GM23248 (cell line): ENCODE measurements around the gene GPR108. TPM values are rescaled to one million over a fixed set of nuclear protein-coding genes. Genes with fewer than 3 reads are reported as not detected.

ENCODE experiments used
- DNase-seq: peaks from one replicate; pipeline ENCODE4 v3.0.0-alpha.2; 2015
- H2AFZ ChIP-seq: fragments of 200-600 bp; sonication (generic); 2 replicates; pipeline ENCODE4 v1.6.1; 2016; ENCODE audit warnings: antibody characterized with exemption
- H3F3A ChIP-seq: fragments of 200-600 bp; sonication (generic); 2 replicates; pipeline ENCODE4 v1.6.1; 2016; ENCODE audit warnings: mild to moderate bottlenecking, antibody characterized with exemption, mixed run types; ENCODE audit not compliant: insufficient read depth
- H3K27ac ChIP-seq: fragments of 200-600 bp; sonication (generic); 2 replicates; pipeline ENCODE4 v1.5.1; 2016; ENCODE audit warnings: mild to moderate bottlenecking
- H3K27me3 ChIP-seq: fragments of 200-600 bp; sonication (generic); replicated peaks from 2 replicates; pipeline ENCODE4 v1.6.1; 2016; ENCODE audit warnings: mild to moderate bottlenecking; ENCODE audit not compliant: insufficient read depth
- H3K36me3 ChIP-seq: fragments of 200-600 bp; sonication (generic); 2 replicates; pipeline ENCODE4 v1.6.1; 2016; ENCODE audit warnings: low read depth, mild to moderate bottlenecking
- H3K4me1 ChIP-seq: fragments of 200-600 bp; sonication (generic); 2 replicates; pipeline ENCODE4 v1.6.1; 2016; ENCODE audit warnings: mild to moderate bottlenecking; ENCODE audit not compliant: insufficient read depth
- H3K4me2 ChIP-seq: fragments of 200-600 bp; sonication (generic); one replicate; pipeline ENCODE4 v1.6.1; 2016; ENCODE audit warnings: mild to moderate bottlenecking; ENCODE audit not compliant: unreplicated experiment
- H3K4me3 ChIP-seq: fragments of 200-600 bp; sonication (generic); 2 replicates; pipeline ENCODE4 v1.5.1; 2016; ENCODE audit warnings: mild to moderate bottlenecking
- H3K79me2 ChIP-seq: fragments of 200-600 bp; sonication (generic); 2 replicates; pipeline ENCODE4 v1.6.1; 2016; ENCODE audit warnings: mild to moderate bottlenecking; ENCODE audit not compliant: insufficient read depth
- H3K9ac ChIP-seq: fragments of 200-600 bp; sonication (generic); 2 replicates; pipeline ENCODE4 v1.6.1; 2016; ENCODE audit warnings: mild to moderate bottlenecking
- H3K9me2 ChIP-seq: fragments of 200-600 bp; sonication (generic); 2 replicates; pipeline ENCODE4 v1.6.1; 2016; ENCODE audit warnings: mixed run types, mild to moderate bottlenecking, moderate library complexity; ENCODE audit not compliant: insufficient read depth
- H3K9me3 ChIP-seq: fragments of 200-600 bp; sonication (generic); one replicate; pipeline ENCODE4 v1.6.1; 2017; ENCODE audit warnings: low read depth
- H4K20me1 ChIP-seq: fragments of 200-600 bp; sonication (generic); 2 replicates; pipeline ENCODE4 v1.6.0; 2016; ENCODE audit not compliant: insufficient read depth
- EZH2 ChIP-seq: fragments of 200-600 bp; sonication (generic); IDR thresholded peaks from 2 replicates; pipeline ENCODE4 v1.6.1; 2018; ENCODE audit warnings: antibody characterized with exemption, mild to moderate bottlenecking; ENCODE audit not compliant: insufficient read depth, poor library complexity, severe bottlenecking
- EZH2phosphoT487 ChIP-seq: fragments of 200-600 bp; sonication (generic); IDR thresholded peaks from 2 replicates; pipeline ENCODE4 v1.6.1; 2018; ENCODE audit warnings: antibody characterized with exemption, moderate library complexity, mild to moderate bottlenecking, low read depth; ENCODE audit not compliant: insufficient read depth
- WGBS, 2 experiments: methylation state at CpG; one replicate each; pipeline ENCODE4 v1.1.6; 2015 to 2017; ENCODE audit warnings: low lambda C conversion rate in 2 of 2, low coverage in 1 of 2; ENCODE audit errors: missing lambda C conversion rate in 2 of 2; 5-methylcytosine and 5-hydroxymethylcytosine counted together
- in situ Hi-C: fragments of 300-500 bp; cut with MboI; formaldehyde crosslinking; loops from 2 replicates; pipeline ENCODE4 v1.15.0; 2020
- polyA plus RNA-seq: library from polyadenylated mRNA; unstranded; fragments of >200 nt; fragmentation: Nextera tagmentation; extraction: Ambion mirVana; gene quantifications from 2 replicates; pipeline ENCODE4 v1.2.1, GENCODE V29; 2016
- total RNA-seq: library from RNA; depleted of rRNA; stranded (reverse); fragments of >200 nt; shearing (Covaris generic); gene quantifications from 2 replicates; pipeline ENCODE4 v1.2.3, GENCODE V29; 2014

The GPR108 gene
- total and polyA plus RNA-seq, 2 experiments from 2014 or later = 75.7 to 78.8 TPM

GRCh38 chr19:6740589-6741343, 3.4 kb upstream of the GPR108 start:
- Histone ChIP-seq H3K27ac (peak overlapping the region; percentile 46), H3K4me1 (peaks cover 42% of the 10 kb centered on the region), H3K27me3 (no peaks in the 10 kb centered on the region), H4K20me1 (no peaks in the 10 kb centered on the region), H3K9ac (peak overlapping the region; percentile 81), H3K9me3 (no peaks in the 10 kb centered on the region), H2AFZ (peak overlapping the region; percentile 77), H3K9me2 (no peaks in the 10 kb centered on the region), H3K4me3 (peak overlapping the region; percentile 94), H3F3A (peaks cover 44% of the 10 kb centered on the region), H3K4me2 (peak overlapping the region; percentile 90), H3K79me2 (peaks cover 36% of the 10 kb centered on the region), H3K36me3 (0 out of 2 replicates have a peak, but pooled peaks cover 3% of the 10 kb centered on the region)
- no peak for TF ChIP-seq EZH2phosphoT487
- TF ChIP-seq EZH2 = no peak
- 0 to 1% methylated on average over 23 to 39 of the region's 46 CpGs for WGBS, 2 experiments
- in situ Hi-C loops = no loop called here
- DNase-seq = peak; percentile 51

- Histone ChIP-seq H3K4me2 (peak overlapping the region; percentile 90), H3K4me3 (peak overlapping the region; percentile 94), H3K9me2 (no peaks in the 10 kb centered on the region), H3K27ac (peak overlapping the region; percentile 46; the same call in 1 of the 2 replicates), H3K9me3 (no peaks in the 10 kb centered on the region), H3F3A (peaks cover 40% of the 10 kb centered on the region), H3K79me2 (peaks cover 44% of the 10 kb centered on the region), H3K36me3 (0 out of 2 replicates have a peak, but pooled peaks cover 3% of the 10 kb centered on the region), H4K20me1 (no peaks in the 10 kb centered on the region), H2AFZ (peak overlapping the region; percentile 77), H3K4me1 (peaks cover 42% of the 10 kb centered on the region), H3K9ac (peak overlapping the region; percentile 81), H3K27me3 (no peaks in the 10 kb centered on the region)
- DNase-seq = peak; percentile 57
- TF ChIP-seq EZH2phosphoT487 (no peak), EZH2 (no peak)
- in situ Hi-C loops = no loop called here
- WGBS, 2 experiments = 1 to 2% methylated on average over 24 to 33 of the region's 34 CpGs
Measured at GRCh38 chr19:6739883-6740588, 2.7 kb upstream of the GPR108 start.

- peak within 1 kb of the TSS; percentile 92 for H3K4me2 ChIP-seq
- peak within 1 kb of the TSS; percentile 98 for H2AFZ ChIP-seq
- peaks cover 39% of the 10 kb centered on the region for H3F3A ChIP-seq
- H3K9ac ChIP-seq = peak within 1 kb of the TSS; percentile 81
- H3K79me2 ChIP-seq = peaks cover 46% of the 10 kb centered on the region
- peak within 1 kb of the TSS; percentile 94 for H3K4me3 ChIP-seq
- 0 out of 2 replicates have a peak, but pooled peaks cover 3% of the 10 kb centered on the region for H3K36me3 ChIP-seq
- H3K9me2 ChIP-seq = no peaks in the 10 kb centered on the region
- H4K20me1 ChIP-seq = no peaks in the 10 kb centered on the region
- in situ Hi-C loops = no loop called here
- no peaks in the 10 kb centered on the region for H3K9me3 ChIP-seq
- peaks cover 37% of the 10 kb centered on the region for H3K4me1 ChIP-seq
- H3K27ac ChIP-seq = peak within 1 kb of the TSS; percentile 74
- no peaks in the 10 kb centered on the region for H3K27me3 ChIP-seq
- no peak for TF ChIP-seq EZH2phosphoT487
- no peak for TF ChIP-seq EZH2
- DNase-seq = peak; percentile 90
- 0 to 3% methylated on average over 19 of the region's 47 CpGs for WGBS, 2 experiments
Measured at GRCh38 chr19:6739390-6739882, 2.1 kb upstream of the GPR108 start, which contains the start of gene TRIP10. TSS of gene TRIP10 (plus strand) at chr19:6739680. CDS start at chr19:6739762, 82 bp downstream.

- peak overlapping the region; percentile 64 for H3K4me3 ChIP-seq
- peaks cover 31% of the 10 kb centered on the region for H3K4me1 ChIP-seq
- H3K4me2 ChIP-seq = peak overlapping the region; percentile 92
- H3K9me3 ChIP-seq = no peaks in the 10 kb centered on the region
- H3K27ac ChIP-seq = peak overlapping the region; percentile 74
- H4K20me1 ChIP-seq = no peaks in the 10 kb centered on the region
- H3K9me2 ChIP-seq = no peaks in the 10 kb centered on the region
- TF ChIP-seq EZH2 (no peak), EZH2phosphoT487 (no peak)
- in situ Hi-C loops = no loop called here
- 0 out of 2 replicates have a peak, but pooled peaks cover 3% of the 10 kb centered on the region for H3K36me3 ChIP-seq
- H3F3A ChIP-seq = peaks cover 34% of the 10 kb centered on the region
- peak overlapping the region; percentile 74 for H3K9ac ChIP-seq
- 2 to 4% methylated on average over 24 of the region's 24 CpGs for WGBS, 2 experiments
- no peaks in the 10 kb centered on the region for H3K27me3 ChIP-seq
- H3K79me2 ChIP-seq = peaks cover 46% of the 10 kb centered on the region
- peak; percentile 69 for DNase-seq
- peak overlapping the region; percentile 98 for H2AFZ ChIP-seq
Measured at GRCh38 chr19:6738787-6739389, 1.5 kb upstream of the GPR108 start.
